Raji (cell line): ENCODE measurements around the gene RGS16.

ENCODE experiments used
- POLR2A ChIP-seq: IDR thresholded peaks from 2 replicates; pipeline ENCODE4 v1.6.1; 2011; ENCODE audit warnings: low read depth, low read length, control low read depth; ENCODE audit not compliant: insufficient read depth

Gene RGS16

GRCh38 chr1:182601913-182602312 lies 2.3 kb downstream of the RGS16 start:
- TF ChIP-seq POLR2A: no peak

GRCh38 chr1:182601416-182601786 lies 2.8 kb downstream of the RGS16 start:
- no peak for TF ChIP-seq POLR2A

GRCh38 chr1:182600745-182601415 lies 3.3 kb downstream of the RGS16 start:
- no peak for TF ChIP-seq POLR2A

DNA sequence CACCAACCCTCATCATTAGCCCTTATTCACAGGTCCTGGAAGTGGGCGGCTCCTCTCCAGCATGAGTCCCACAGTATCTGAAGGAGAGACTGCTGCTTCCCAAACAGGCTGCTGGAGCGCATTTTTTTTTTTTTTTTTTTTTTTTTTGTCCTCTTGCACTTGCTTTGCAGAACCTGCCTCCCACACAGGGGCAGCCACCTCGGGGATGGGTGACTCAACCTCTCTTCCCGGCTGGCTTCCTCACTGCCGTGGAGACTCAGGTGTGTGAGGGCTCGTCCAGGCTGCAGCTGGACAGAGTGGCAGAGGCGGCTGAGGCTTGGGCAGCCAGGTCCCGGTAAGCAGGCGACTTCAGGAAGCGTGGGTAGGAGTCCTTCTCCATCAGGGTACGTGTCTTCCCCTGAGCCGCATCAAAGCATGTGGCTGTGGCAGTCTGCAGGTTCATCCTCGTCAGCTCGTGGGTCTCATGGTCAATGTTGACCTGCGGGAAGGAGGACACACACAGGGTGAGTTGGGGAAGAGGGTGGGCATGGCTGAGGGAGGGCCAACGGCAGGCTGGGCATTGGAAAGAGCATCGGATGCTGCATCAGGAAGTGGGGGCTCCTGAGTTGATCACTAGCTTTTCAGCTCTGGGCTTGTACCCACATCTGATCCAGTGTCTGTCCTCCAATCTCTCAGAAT lies 4.0 kb downstream of the RGS16 start:
- no peak for TF ChIP-seq POLR2A

DNA sequence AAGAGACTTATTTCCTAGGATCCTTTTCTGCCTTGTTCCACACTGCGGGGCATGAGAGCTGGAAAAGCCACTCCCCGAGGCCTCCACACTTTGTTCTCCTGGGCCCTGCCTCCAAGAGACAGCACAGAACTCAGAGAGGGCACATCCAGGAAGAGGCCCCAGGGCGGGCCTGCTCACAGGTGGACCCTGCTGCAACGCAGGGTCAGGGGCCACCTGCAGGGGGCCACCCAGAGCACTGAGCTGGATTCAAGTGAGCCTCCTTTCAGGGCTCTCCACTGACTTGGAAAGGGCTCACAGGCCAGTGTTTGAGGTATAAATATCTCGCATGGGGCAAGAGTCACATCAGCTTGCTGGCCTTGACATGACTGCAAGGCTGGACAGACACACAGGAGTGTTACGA lies 4.8 kb downstream of the RGS16 start:
- TF ChIP-seq POLR2A: no peak

- no peak for TF ChIP-seq POLR2A
These were observed 5.9 kb downstream of the RGS16 start for GRCh38 chr1:182598296-182598695.

DNA sequence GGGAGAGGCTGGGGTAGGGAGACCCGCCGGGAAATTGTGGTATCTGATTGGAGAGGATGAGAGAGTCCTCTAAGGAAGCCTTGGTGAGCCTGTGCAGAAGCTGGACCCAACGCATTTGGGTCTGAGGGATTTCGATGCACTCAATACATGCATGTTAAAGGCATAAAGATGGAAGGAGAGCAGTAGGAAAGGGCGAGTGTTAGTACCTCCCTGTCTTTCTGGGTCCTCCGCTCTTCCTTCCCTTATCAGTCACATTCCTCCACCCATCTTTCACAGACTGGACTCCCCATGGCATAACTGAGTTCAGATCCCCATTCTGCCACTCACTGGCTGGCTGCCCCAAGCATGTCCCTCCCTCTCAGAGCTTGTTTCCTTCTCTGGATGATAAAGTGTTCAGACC lies 7.3 kb downstream of the RGS16 start:
- TF ChIP-seq POLR2A: no peak

DNA sequence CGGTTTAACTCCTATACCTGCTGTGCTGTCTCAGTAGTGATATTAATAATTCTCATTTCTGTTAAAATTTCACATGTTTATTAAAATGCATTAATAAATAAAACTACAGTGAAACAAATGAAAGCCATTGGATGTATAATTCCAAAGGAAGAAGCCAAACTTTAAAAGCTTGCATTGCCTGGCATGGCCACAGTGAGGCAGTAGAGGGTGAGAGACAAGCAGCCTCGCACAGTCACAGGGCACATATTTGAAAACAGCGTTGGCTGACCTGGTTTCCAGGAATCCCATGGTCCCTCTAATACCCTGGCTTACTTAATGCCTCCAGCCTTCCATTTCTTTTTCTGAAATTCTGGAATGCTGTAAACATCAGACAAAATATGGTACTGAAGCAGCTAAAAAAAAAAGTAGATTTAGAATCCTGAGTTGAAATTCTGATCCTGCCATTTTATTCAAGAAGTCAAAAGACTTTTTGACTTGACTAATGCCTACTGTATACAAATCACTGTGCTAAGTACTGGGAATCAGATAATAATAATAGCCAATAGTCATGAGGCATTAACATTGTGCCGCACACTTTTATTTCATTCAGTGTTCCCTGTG lies 8.4 kb downstream of the RGS16 start:
- no peak for TF ChIP-seq POLR2A

GRCh38 chr1:182589931-182590330 lies 14.3 kb downstream of the RGS16 start:
- TF ChIP-seq POLR2A: no peak

- no peak for TF ChIP-seq POLR2A
These were observed 14.7 kb downstream of the RGS16 start for GRCh38 chr1:182589520-182589919.

DNA sequence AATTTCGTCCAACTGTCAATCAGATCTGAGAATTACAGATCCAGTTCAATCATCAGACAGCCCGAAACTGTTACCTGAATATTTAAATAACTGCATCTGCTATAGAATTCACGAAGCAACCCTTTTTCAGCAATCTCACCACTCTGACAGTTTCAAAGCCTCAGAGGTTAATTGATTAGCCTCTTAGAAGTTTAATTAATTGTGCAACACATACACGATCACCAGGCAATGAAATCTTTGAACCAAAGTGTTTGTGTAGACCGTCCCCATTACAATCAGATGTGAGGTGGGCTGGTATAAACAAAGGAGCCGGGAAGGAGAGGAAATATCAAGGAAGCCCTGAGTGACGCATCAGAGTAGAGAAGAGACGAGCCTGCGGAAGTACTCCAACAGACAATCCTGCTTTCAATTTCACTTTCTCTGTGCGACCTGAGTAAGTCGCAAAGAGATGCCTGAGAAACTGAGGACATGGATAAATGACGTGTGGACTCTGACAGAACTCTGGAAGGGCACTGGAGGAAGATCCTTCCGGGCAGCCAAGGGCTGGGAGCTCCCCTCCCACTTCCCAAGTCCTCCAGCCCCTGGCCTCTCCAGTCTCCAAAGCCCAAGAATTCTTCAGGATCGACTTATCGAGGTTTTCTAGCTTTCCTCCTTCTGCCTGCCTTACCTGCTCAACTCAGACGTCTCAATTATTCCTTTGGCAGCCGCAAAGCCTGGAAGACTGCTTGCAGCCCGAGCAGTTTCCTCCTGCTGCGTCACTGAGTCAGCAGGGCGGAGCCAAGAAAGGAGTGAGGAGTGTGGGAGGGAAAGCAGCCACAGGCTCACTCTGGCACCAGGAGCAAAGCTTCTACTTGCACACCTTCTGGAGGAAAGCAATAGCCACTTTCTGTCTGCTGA lies 15.4 kb downstream of the RGS16 start, which contains the start of gene RNASEL:
TSS of gene RNASEL (minus strand) at position 757 of the 897 bp plus-strand sequence. CDS start 2,450 bp downstream, outside the sequence.
- TF ChIP-seq POLR2A: no peak

DNA sequence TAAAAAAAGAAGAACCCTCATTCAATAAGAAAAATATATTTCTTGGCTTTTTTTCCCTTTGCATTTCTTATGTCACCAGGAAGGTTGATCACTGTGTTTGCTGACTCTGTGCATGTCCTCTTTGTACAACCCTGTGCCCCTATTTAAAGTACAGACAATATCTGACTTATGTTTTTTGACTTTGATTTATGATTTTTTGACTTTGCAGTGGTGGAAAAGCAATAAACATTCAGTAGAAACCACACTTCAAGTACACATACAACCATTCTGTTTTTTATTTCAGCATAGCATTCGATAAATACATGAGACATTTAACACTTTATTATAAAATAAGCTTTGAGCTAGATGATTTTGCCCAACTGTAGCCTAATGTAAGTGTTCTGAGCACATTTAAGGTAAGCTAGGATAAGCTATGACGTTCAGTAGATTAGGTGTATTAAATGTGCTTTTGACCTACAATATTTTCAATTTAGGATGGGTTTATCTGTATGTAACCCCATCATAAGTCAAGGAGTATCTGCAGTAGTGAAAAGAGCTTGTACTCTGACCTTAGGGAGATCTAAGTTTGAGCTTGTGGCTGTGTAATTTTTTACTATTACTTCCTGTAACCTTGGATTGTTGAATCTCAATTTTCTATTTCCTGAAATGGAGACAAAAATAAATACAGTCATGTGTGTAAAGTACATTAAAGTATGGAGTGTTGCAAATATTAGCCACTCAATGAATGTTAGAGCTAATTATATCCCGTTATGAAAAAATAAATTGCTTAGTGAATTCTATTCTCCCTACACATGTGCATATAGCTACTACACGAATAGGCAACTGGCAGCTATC lies 16.3 kb downstream of the RGS16 start:
- no peak for TF ChIP-seq POLR2A

- TF ChIP-seq POLR2A: no peak
These were observed 17.1 kb downstream of the RGS16 start for GRCh38 chr1:182587093-182587492.

DNA sequence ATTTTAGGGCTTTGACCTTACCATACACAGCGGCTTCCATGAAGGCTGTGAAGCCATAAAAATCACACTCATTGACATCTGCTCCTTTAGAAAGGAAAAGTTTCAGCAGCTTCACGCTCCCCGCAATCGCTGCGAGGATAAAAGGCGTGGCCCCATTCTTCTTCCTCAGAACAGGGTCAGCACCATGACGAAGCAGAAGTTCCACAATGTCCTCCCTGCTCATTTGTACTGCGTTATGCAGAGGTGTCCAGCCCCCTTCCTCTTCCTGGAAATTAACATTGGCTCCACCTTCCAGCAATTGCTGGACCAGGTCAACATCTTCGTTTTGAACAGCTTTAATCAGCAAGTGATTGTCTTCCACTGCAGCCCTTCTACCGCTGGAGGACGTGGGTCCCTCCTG lies 17.8 kb downstream of the RGS16 start:
- TF ChIP-seq POLR2A: no peak
